A673 (cell line): ENCODE measurements around the gene TSPOAP1. TPM values are rescaled to one million over a fixed set of nuclear protein-coding genes. Genes with fewer than 3 reads are reported as not detected.

ENCODE experiments used
- BruUV-seq: library from RNA; stranded (reverse); fragments of 400-500 nt; replicated peaks from 2 replicates; lab custom pipeline; 2021; lab: Mats Ljungman, UMichigan
- CTCF ChIA-PET: fragments of 300-600 bp; sonication (Branson Sonifier 250); formaldehyde crosslinking; loops from one replicate; lab custom pipeline; 2022; ENCODE audit warnings: antibody characterized with exemption; lab: Charles Lee
- POLR2A ChIA-PET: fragments of 300-600 bp; sonication (Branson Sonifier 250); formaldehyde crosslinking; loops from one replicate; lab custom pipeline; 2022; ENCODE audit warnings: antibody characterized with exemption; ENCODE audit not compliant: low non-redundant PET; lab: Charles Lee
- DNase-seq: peaks from one replicate; pipeline ENCODE4 v3.0.0-alpha.2; 2015; ENCODE audit warnings: low spot score
- H3K27ac ChIP-seq: fragments of 200-600 bp; sonication (generic); 2 replicates; pipeline ENCODE4 v1.5.1; 2016; ENCODE audit warnings: mixed run types, low read depth, mild to moderate bottlenecking, mixed read lengths, antibody characterized with exemption, low read length; ENCODE audit not compliant: poor library complexity, severe bottlenecking
- H3K27me3 ChIP-seq: fragments of 200-600 bp; sonication (generic); replicated peaks from 2 replicates; pipeline ENCODE4 v1.6.1; 2017; ENCODE audit warnings: mixed run types, low read depth, mild to moderate bottlenecking, mixed read lengths, antibody characterized with exemption, low read length; ENCODE audit not compliant: insufficient read depth, poor library complexity
- H3K36me3 ChIP-seq: fragments of 200-600 bp; sonication (generic); 2 replicates; pipeline ENCODE4 v1.6.1; 2016; ENCODE audit warnings: mixed run types, mild to moderate bottlenecking, mixed read lengths, antibody characterized with exemption, low read length; ENCODE audit not compliant: insufficient read depth, poor library complexity, severe bottlenecking
- H3K4me1 ChIP-seq: fragments of 200-600 bp; sonication (generic); 2 replicates; pipeline ENCODE4 v1.6.1; 2017; ENCODE audit warnings: mixed run types, mild to moderate bottlenecking, mixed read lengths, antibody characterized with exemption, low read length; ENCODE audit not compliant: insufficient read depth, poor library complexity, severe bottlenecking
- H3K4me3 ChIP-seq: fragments of 200-600 bp; sonication (generic); 2 replicates; pipeline ENCODE4 v1.5.1; 2016; ENCODE audit warnings: low read depth, mixed run types, mild to moderate bottlenecking, mixed read lengths, low read length; ENCODE audit not compliant: poor library complexity, severe bottlenecking
- H3K9me3 ChIP-seq: fragments of 200-600 bp; sonication (generic); 2 replicates; pipeline ENCODE4 v1.6.1; 2016; ENCODE audit warnings: mixed run types, low read depth, mild to moderate bottlenecking, mixed read lengths, antibody characterized with exemption, low read length; ENCODE audit not compliant: poor library complexity, severe bottlenecking
- EZH2 ChIP-seq: fragments of 200-600 bp; sonication (generic); IDR thresholded peaks from 2 replicates; pipeline ENCODE4 v1.6.1; 2017; ENCODE audit warnings: borderline replicate concordance, low read depth, mild to moderate bottlenecking, mixed read lengths, antibody characterized with exemption, low read length; ENCODE audit not compliant: poor library complexity, severe bottlenecking
- intact Hi-C: fragments of 100-400 bp; cut with micrococcal nuclease; formaldehyde crosslinking; loops from one replicate; pipeline ENCODE4 v1.10.0; 2022; ENCODE audit not compliant: unreplicated experiment
- total RNA-seq: library from RNA; stranded (reverse); gene quantifications from 2 replicates; pipeline ENCODE4 v1.2.3, GENCODE V29; 2021
- TF ChIP-seq, protein P1 (sequence below): fragments of 300-800, 200-600 bp; sonication (generic); conservative IDR thresholded peaks from 2 replicates; pipeline ENCODE4 v1.5.1; 2017; ENCODE audit warnings: low read depth, mild to moderate bottlenecking, antibody characterized with exemption, low read length, moderate library complexity, mixed read lengths

TSPOAP1 gene
- total RNA-seq, 1 experiment from 2014 or later: 0.21 TPM

DNA sequence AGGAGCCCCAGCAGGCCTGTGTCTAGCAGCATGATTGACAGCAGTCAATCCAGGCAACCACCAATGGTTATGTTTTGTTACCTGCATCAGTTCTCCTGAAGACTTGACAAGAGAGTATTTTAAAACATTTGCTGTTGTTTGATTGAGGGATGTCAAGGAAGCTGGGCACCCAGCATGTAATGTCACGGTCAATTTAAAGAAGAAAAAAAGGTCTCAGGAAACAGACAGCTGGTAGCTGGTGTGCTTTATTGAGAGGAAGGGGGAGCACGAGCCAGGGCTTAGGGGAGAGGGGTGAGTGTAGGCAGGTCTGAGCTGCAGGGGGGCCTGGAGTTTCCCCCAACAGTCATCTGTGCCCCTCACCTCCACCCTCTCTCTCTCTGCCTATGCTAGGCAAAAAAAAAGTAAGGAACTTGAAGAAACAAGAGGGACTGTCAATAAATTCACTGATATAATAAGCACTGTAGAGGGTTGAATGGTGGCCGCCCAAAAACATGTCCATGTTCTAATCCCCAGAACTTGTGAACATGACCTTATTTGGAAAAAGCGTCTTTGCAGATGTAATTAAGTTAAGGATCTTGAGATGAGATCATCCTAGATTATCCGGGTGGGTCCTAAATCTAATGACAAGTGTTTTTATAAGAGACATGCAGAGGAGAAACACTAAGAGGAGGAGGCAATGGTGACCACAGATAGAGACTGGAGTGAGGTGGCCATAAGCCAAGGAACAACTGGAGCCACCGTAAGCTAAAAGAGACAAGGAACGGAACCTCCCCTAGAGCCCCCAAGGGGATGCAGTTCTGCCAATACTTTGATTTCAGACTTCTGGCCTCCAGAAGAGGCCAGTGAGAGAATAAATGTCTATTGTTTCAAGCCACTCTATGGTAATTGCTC, 14.5 kb downstream of the TSPOAP1 start:
- TF ChIP-seq, protein P1, sequence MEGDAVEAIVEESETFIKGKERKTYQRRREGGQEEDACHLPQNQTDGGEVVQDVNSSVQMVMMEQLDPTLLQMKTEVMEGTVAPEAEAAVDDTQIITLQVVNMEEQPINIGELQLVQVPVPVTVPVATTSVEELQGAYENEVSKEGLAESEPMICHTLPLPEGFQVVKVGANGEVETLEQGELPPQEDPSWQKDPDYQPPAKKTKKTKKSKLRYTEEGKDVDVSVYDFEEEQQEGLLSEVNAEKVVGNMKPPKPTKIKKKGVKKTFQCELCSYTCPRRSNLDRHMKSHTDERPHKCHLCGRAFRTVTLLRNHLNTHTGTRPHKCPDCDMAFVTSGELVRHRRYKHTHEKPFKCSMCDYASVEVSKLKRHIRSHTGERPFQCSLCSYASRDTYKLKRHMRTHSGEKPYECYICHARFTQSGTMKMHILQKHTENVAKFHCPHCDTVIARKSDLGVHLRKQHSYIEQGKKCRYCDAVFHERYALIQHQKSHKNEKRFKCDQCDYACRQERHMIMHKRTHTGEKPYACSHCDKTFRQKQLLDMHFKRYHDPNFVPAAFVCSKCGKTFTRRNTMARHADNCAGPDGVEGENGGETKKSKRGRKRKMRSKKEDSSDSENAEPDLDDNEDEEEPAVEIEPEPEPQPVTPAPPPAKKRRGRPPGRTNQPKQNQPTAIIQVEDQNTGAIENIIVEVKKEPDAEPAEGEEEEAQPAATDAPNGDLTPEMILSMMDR: no peak
- TF ChIP-seq EZH2: no peak
- DNase-seq: peak; percentile 70
- CTCF ChIA-PET: interaction anchor here (0.6 to 1.3 kb wide), 2 partner anchors 10 to 54 kb away, joined by 3 read pairs; no protein-coding TSS in a partner anchor
- Histone ChIP-seq H3K4me1 (peaks cover 15% of the 10 kb centered on the region), H3K27ac (peak overlapping the region; percentile 4), H3K9me3 (no peaks in the 10 kb centered on the region), H3K36me3 (no peaks in the 10 kb centered on the region), H3K27me3 (no peaks in the 10 kb centered on the region), H3K4me3 (no peak overlapping the region)
- POLR2A ChIA-PET: interaction anchor here (0.7 kb wide), 1 partner anchor 31 kb away, joined by 3 read pairs; no protein-coding TSS in a partner anchor
- intact Hi-C loops: no loop called here
- BruUV-seq: no TSS peak

DNA sequence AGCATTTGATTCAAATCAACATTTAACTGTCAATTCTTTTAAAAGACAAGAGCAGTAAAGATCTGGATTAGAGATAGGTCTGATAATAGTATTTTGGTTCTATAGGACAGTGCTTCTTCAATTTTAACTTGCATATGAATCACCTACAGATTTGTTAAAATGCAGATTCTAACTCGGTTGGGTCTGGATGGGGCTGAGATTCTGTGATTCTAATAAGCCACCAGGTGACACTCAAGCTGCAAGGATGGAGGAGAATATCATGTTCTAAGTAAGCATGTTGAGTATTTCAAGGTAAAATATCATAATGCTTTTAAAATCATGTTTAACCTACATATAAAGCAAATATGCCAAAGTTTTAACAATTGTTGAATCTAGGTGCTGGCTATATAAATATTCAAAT, 15.8 kb downstream of the TSPOAP1 start:
- no peaks in the 10 kb centered on the region for H3K36me3 ChIP-seq
- DNase-seq: no peak
- intact Hi-C loops: no loop called here
- peaks cover 15% of the 10 kb centered on the region for H3K4me1 ChIP-seq
- TF ChIP-seq, protein P1: no peak
- no peak for TF ChIP-seq EZH2
- ChIA-PET CTCF (no interaction called here), POLR2A (no interaction called here)
- no peaks in the 10 kb centered on the region for H3K27me3 ChIP-seq
- BruUV-seq: no TSS peak
- H3K4me3 ChIP-seq: no peak overlapping the region
- H3K27ac ChIP-seq: no peak overlapping the region
- no peaks in the 10 kb centered on the region for H3K9me3 ChIP-seq

DNA sequence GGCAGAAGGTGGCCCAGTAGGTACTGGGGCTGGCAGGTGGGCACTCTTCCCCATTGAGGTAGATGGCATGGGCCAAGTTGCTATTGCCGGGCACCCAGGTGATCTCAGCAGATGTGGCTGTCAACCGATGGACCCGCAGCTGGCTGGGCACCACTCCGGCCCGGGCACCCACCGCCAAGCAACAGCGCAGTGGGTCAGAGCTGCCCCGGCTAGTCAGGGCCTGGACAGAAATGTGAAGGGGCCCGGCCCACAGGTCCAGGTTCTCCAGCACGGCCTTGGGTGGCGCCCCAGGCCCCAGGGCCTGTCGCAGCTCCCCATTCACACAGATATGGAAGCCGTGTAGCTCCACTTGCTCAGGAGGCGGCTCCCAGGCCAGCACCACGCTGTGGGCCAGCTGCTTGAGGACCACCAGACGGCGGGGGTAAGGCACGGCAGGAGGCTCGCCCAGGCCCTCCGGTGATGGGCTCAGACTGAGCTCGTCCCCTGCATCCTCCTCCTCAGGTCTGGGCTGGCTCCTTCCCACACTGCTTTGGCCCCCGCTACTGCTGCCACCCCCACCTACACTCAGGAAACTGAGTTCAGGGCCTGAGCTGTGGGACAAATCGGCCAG, 16.5 kb downstream of the TSPOAP1 start:
- ChIA-PET POLR2A (no interaction called here), CTCF (no interaction called here)
- Histone ChIP-seq H3K27ac (no peak overlapping the region), H3K27me3 (no peaks in the 10 kb centered on the region), H3K9me3 (no peaks in the 10 kb centered on the region), H3K36me3 (no peaks in the 10 kb centered on the region), H3K4me3 (no peak overlapping the region), H3K4me1 (peaks cover 15% of the 10 kb centered on the region)
- intact Hi-C loops: no loop called here
- BruUV-seq: no TSS peak
- no peak for DNase-seq
- TF ChIP-seq, protein P1: no peak
- no peak for TF ChIP-seq EZH2
